Activated CD4-positive, alpha-beta memory T cell treated with anti-CD3 and anti-CD28 coated beads for 36 hours (primary cell): ENCODE data around the gene ZNHIT3. TPM values are rescaled to one million over a fixed set of nuclear protein-coding genes. Genes with fewer than 3 reads are reported as not detected.

Experiments
- CTCF ChIA-PET: fragments of 350-600 bp; sonication (Branson Sonifier 250); formaldehyde crosslinking; loops from one replicate; lab custom pipeline; 2021; ENCODE audit warnings: antibody characterized with exemption, inconsistent platforms; lab: Charles Lee
- POLR2A ChIA-PET: fragments of 350-600 bp; sonication (Branson Sonifier 250); formaldehyde crosslinking; loops from one replicate; lab custom pipeline; 2021; ENCODE audit warnings: antibody characterized with exemption; lab: Charles Lee
- DNase-seq: peaks from one replicate; pipeline ENCODE4 v3.0.0-alpha.2; 2020
- H3K27ac Mint-ChIP-seq: one replicate; pipeline ENCODE4 v1.8.0; 2021; ENCODE audit warnings: mixed read lengths
- H3K27me3 Mint-ChIP-seq: one replicate; pipeline ENCODE4 v1.8.0; 2021; ENCODE audit warnings: mixed read lengths
- H3K36me3 Mint-ChIP-seq: one replicate; pipeline ENCODE4 v1.8.0; 2021; ENCODE audit warnings: mixed read lengths
- H3K4me1 Mint-ChIP-seq: one replicate; pipeline ENCODE4 v1.8.0; 2021; ENCODE audit warnings: low read depth, mixed read lengths
- H3K4me3 Mint-ChIP-seq: one replicate; pipeline ENCODE4 v1.8.0; 2021; ENCODE audit warnings: mild to moderate bottlenecking, mixed read lengths
- H3K9me3 Mint-ChIP-seq: one replicate; pipeline ENCODE4 v1.8.0; 2021; ENCODE audit warnings: mixed read lengths
- intact Hi-C: fragments of 100-400 bp; cut with micrococcal nuclease; formaldehyde crosslinking; loops from one replicate; pipeline ENCODE4 v1.15.1; 2023
- total RNA-seq, 2 experiments: library from RNA; stranded (reverse); gene quantifications; one replicate each; pipeline ENCODE4 v1.2.3, GENCODE V29; 2021

ZNHIT3 gene
- total RNA-seq, 2 experiments from 2014 or later, result 41.6 to 45.2 TPM

- ChIA-PET CTCF (interaction anchor here (0.9 to 2.5 kb wide), 3 partner anchors 10 to 78 kb away, joined by 3 to 16 read pairs (median 4); partner anchors contain the start of genes MYO19 and PIGW), POLR2A (interaction anchor here (0.9 to 2.4 kb wide), 7 partner anchors 9 to 41 kb away, joined by 3 to 21 read pairs (median 4); partner anchors contain the start of genes MYO19 and PIGW)
- peak; percentile 27 for DNase-seq
- H3K36me3 Mint-ChIP-seq, result peaks cover 59% of the 10 kb centered on the region
- peak overlapping the region; percentile 78 for H3K27ac Mint-ChIP-seq
- H3K9me3 Mint-ChIP-seq, result no peaks in the 10 kb centered on the region
- H3K27me3 Mint-ChIP-seq, result no peaks in the 10 kb centered on the region
- no peak overlapping the region for H3K4me3 Mint-ChIP-seq
- intact Hi-C loops, result no loop called here
- H3K4me1 Mint-ChIP-seq, result peaks cover 28% of the 10 kb centered on the region
These were observed 38.0 kb downstream of the ZNHIT3 start for GRCh38 chr17:36524428-36524876.

DNA sequence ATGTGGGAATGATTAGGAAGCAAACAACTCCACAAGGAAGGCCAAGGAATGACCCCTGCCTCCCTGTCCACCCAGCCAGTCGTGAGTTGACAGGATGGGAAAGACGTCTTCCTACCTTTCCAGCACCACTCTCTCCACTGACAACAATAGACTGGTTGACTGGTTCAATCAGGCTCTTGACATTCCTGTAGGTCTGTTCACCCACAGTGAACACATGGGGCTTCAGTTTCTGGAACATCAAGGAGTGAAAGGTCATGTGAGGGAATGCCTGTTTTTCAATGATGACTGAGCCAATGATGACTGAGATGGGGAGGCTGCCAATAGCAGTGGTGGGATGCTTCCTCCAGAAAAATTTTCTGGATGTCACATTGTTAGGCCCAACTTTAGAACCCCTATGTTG, 38.6 kb downstream of the ZNHIT3 start:
- peak overlapping the region; percentile 78 for H3K27ac Mint-ChIP-seq
- ChIA-PET CTCF (interaction anchor here (1.2 to 2.5 kb wide), 3 partner anchors 9 to 78 kb away, joined by 4 to 16 read pairs (median 5); partner anchors contain the start of genes MYO19 and PIGW), POLR2A (interaction anchor here (0.9 to 2.4 kb wide), 6 partner anchors 9 to 42 kb away, joined by 3 to 21 read pairs (median 4); partner anchors contain the start of genes MYO19 and PIGW)
- H3K27me3 Mint-ChIP-seq, result no peaks in the 10 kb centered on the region
- H3K9me3 Mint-ChIP-seq, result no peaks in the 10 kb centered on the region
- peaks cover 56% of the 10 kb centered on the region for H3K36me3 Mint-ChIP-seq
- DNase-seq, result no peak
- H3K4me3 Mint-ChIP-seq, result no peak overlapping the region
- intact Hi-C loops, result no loop called here
- peaks cover 29% of the 10 kb centered on the region for H3K4me1 Mint-ChIP-seq

DNA sequence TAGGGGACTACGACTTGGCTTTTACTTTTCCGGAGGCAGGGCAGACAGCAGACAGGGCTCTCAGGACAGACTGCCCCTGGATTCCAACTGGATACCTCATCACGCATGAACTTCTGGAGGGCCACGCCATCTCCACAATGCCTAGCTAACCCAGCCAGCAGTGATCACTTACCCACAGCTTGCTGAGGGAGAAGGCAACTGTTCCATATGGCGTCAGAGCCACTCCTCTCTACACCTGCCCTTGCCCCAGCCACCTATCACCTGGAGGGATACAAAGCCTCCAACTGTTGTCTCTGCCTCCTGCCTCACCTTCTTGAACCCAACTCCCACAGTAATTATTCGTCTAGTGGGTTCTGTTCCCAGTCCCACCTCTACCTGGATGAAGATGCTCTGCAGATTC, 39.4 kb downstream of the ZNHIT3 start:
- peak overlapping the region; percentile 43 for H3K27ac Mint-ChIP-seq
- no peaks in the 10 kb centered on the region for H3K27me3 Mint-ChIP-seq
- H3K36me3 Mint-ChIP-seq, result peaks cover 50% of the 10 kb centered on the region
- ChIA-PET CTCF (interaction anchor here (1.3 to 2.5 kb wide), 2 partner anchors 8 to 22 kb away, joined by 5 to 16 read pairs; partner anchors contain the start of genes MYO19 and PIGW), POLR2A (interaction anchor here (1.4 kb wide), 1 partner anchor 10 kb away, joined by 4 read pairs; no protein-coding TSS in a partner anchor)
- no peak overlapping the region for H3K4me3 Mint-ChIP-seq
- peaks cover 29% of the 10 kb centered on the region for H3K4me1 Mint-ChIP-seq
- intact Hi-C loops, result no loop called here
- H3K9me3 Mint-ChIP-seq, result no peaks in the 10 kb centered on the region
- no peak for DNase-seq

DNA sequence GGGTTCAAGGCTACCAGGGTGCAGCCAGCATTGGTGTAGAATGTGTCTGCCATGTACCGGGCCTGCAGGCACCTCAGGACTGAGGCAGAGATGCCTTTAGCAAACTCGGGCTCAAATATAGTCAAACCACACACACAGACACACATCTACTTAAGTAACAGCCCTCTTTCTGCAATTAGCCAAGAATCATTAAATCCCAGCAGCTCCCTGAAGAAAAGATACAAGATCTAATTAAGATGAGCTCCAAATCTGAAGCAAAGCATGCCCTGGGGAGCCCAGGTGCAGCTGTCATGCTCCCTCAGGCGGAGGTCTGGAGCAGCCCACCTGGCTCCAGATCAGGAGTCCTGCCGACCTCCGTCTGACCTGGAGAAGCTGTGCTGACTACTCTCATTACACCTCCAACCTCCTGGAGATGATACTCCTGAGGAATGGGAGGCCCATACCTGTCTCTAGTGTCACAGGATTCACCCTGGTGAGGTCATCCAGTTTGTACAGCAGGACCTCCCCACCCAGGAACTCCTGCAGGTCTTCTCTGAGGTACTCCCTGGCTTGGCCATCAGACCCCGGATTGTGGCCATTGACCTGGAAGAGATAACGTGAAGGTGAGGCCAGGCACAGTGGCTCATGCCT, 41.3 kb downstream of the ZNHIT3 start:
- no peaks in the 10 kb centered on the region for H3K9me3 Mint-ChIP-seq
- no peak for DNase-seq
- peaks cover 34% of the 10 kb centered on the region for H3K4me1 Mint-ChIP-seq
- intact Hi-C loops, result no loop called here
- peaks cover 52% of the 10 kb centered on the region for H3K36me3 Mint-ChIP-seq
- POLR2A ChIA-PET, result no interaction called here
- no peak overlapping the region for H3K27ac Mint-ChIP-seq
- CTCF ChIA-PET, result no interaction called here
- no peak overlapping the region for H3K4me3 Mint-ChIP-seq
- no peaks in the 10 kb centered on the region for H3K27me3 Mint-ChIP-seq

GRCh38 chr17:36529121-36529520, 42.6 kb downstream of the ZNHIT3 start:
- Mint-ChIP-seq H3K27ac (no peak overlapping the region), H3K27me3 (no peaks in the 10 kb centered on the region), H3K9me3 (no peaks in the 10 kb centered on the region), H3K36me3 (peaks cover 61% of the 10 kb centered on the region), H3K4me1 (peaks cover 45% of the 10 kb centered on the region), H3K4me3 (no peak overlapping the region)
- no peak for DNase-seq
- ChIA-PET POLR2A (no interaction called here), CTCF (no interaction called here)
- intact Hi-C loops, result no loop called here

GRCh38 chr17:36532435-36532975, 46.0 kb downstream of the ZNHIT3 start:
- no peaks in the 10 kb centered on the region for H3K27me3 Mint-ChIP-seq
- no peaks in the 10 kb centered on the region for H3K9me3 Mint-ChIP-seq
- no peak for DNase-seq
- H3K27ac Mint-ChIP-seq, result peak overlapping the region; percentile 11
- ChIA-PET POLR2A (interaction anchor here (1.1 kb wide), 1 partner anchor 13 kb away, joined by 4 read pairs; no protein-coding TSS in a partner anchor), CTCF (no interaction called here)
- intact Hi-C loops, result no loop called here
- peaks cover 39% of the 10 kb centered on the region for H3K4me1 Mint-ChIP-seq
- H3K4me3 Mint-ChIP-seq, result peak overlapping the region; percentile 34
- H3K36me3 Mint-ChIP-seq, result peaks cover 45% of the 10 kb centered on the region

DNA sequence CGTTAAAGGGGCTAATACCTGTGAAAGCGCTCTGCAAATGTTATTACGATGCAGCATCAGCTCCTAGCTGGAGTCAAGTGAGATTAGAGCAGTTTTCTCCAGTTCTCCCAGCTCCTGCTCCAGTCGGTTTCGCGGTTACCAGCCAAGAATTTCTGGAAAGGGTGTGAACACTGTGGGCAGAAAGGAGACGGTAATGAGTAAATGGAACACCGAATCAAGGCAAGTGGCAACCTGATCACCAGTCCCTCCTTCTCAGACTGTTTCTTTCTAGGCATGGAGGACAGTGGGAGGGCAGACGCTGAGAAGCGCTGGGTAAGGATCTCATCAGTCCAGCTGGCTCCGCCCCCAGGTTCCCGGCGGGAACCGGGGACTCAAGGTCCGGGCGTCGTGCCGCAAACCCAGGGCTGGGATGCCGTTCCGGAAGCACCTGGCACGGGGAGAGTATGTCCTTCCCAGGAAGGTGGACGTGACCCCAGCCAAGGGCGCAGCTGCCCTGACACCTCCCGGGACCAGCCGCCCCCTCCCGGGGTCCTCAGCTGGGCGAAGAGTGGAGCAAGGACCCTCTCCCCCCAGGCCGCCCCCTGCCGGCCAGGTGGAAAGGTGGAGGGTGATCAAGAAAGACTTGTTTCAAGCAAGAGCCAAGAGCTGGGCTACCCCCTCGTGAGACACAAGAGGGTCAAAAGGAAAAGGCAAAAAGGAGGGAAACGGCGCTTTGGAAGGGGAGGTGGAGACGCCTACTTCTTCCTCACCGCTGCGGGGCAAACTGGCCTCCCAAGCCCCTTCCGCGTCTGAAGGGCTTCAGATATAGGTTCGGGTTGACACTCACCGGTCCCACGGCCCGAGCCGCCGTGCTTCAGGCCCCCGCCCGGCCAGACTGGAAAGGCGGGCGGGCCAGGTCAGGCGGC, 47.7 kb downstream of the ZNHIT3 start:
- intact Hi-C loops, result loop anchor here (2.0 kb wide), 2 partner anchors 47 to 57 kb away; partner anchors contain the start of genes DHRS11 and ZNHIT3
- peaks cover 42% of the 10 kb centered on the region for H3K36me3 Mint-ChIP-seq
- peak overlapping the region; percentile 97 for H3K4me3 Mint-ChIP-seq
- CTCF ChIA-PET, result interaction anchor here (0.5 to 3.9 kb wide), 14 partner anchors 10 to 500 kb away, joined by 3 to 27 read pairs (median 4); partner anchors contain the start of genes GGNBP2 and MRM1
- H3K27ac Mint-ChIP-seq, result peak overlapping the region; percentile 95
- peak; percentile 63 for DNase-seq
- H3K27me3 Mint-ChIP-seq, result no peaks in the 10 kb centered on the region
- peaks cover 44% of the 10 kb centered on the region for H3K4me1 Mint-ChIP-seq
- no peaks in the 10 kb centered on the region for H3K9me3 Mint-ChIP-seq
- POLR2A ChIA-PET, result interaction anchor here (0.7 to 4.6 kb wide), 6 partner anchors 10 to 724 kb away, joined by 3 to 59 read pairs (median 10); partner anchors contain the start of genes GGNBP2 and MRM1

DNA sequence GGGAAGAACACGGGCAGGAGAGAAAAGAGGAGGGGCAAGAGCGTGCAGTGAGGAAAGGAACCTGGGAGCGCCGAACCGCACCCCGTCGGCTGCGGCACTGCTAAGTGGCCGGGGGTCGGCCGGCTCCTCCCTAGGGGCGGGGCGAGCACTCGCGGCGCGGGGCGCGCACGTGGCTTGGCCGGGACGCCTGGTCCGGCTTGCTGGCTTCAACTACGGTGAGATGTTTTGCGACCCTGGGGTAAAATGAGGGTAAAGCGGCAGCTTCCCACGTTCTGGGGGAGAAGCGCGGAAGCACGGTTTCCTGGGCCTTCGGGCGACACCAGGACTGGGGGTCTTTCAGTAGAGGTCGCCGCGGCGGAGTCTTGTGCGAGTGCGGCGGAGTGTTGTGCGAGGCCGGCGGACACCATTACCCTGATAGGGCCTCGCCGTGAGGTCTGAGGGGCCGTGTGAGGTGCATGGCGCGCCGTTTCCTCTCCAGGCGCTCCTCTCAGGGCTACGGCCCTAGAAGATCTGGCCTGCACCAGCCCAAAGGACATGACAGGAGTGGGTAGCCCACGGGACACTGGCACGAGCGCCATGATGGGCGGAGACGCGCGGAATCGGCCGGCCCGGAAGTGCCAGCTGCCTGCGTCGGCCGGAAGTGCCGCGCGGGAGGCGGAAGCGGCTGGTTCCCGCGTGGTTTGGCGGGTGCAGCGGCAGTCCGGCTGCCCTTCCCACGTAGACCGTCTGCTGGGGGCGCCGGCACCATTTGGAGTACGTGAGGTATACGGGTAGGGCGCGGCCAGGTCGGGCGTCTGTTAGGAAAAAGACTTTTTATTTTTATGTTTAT, 48.6 kb downstream of the ZNHIT3 start, which contains the start of the genes MYO19 and PIGW:
MYO19 (minus strand) TSS at position 29 of the 829 bp plus-strand sequence. CDS start 2,330 bp downstream, outside the sequence.
PIGW (plus strand) TSS at position 148 of the 829 bp plus-strand sequence. CDS start 2,115 bp downstream, outside the sequence.
- CTCF ChIA-PET, result interaction anchor here (0.5 to 3.9 kb wide), 9 partner anchors 9 to 499 kb away, joined by 3 to 27 read pairs (median 4); partner anchors contain the start of genes GGNBP2 and MRM1
- POLR2A ChIA-PET, result interaction anchor here (0.7 to 4.6 kb wide), 8 partner anchors 9 to 725 kb away, joined by 3 to 59 read pairs (median 6); partner anchors contain the start of genes GGNBP2, MRM1 and ZNHIT3
- Mint-ChIP-seq H3K27me3 (no peaks in the 10 kb centered on the region), H3K36me3 (peaks cover 39% of the 10 kb centered on the region), H3K27ac (peak within 1 kb of the TSS; percentile 95), H3K9me3 (no peaks in the 10 kb centered on the region), H3K4me3 (peak within 1 kb of the TSS; percentile 97), H3K4me1 (peaks cover 43% of the 10 kb centered on the region)
- intact Hi-C loops, result loop anchor here (1.0 to 2.0 kb wide), 3 partner anchors 9 to 56 kb away; partner anchors contain the start of genes DHRS11, GGNBP2 and ZNHIT3
- peak; percentile 91 for DNase-seq

- intact Hi-C loops, result loop anchor here (1.0 to 2.0 kb wide), 4 partner anchors 9 to 66 kb away; partner anchors contain the start of genes DHRS11, GGNBP2, MRM1 and ZNHIT3
- peak overlapping the region; percentile 95 for H3K27ac Mint-ChIP-seq
- no peaks in the 10 kb centered on the region for H3K27me3 Mint-ChIP-seq
- CTCF ChIA-PET, result interaction anchor here (1.6 to 3.9 kb wide), 4 partner anchors 8 to 67 kb away, joined by 3 to 27 read pairs (median 18); partner anchors contain the start of genes GGNBP2 and MRM1
- peaks cover 43% of the 10 kb centered on the region for H3K4me1 Mint-ChIP-seq
- peaks cover 37% of the 10 kb centered on the region for H3K36me3 Mint-ChIP-seq
- DNase-seq, result no peak
- no peaks in the 10 kb centered on the region for H3K9me3 Mint-ChIP-seq
- peak overlapping the region; percentile 97 for H3K4me3 Mint-ChIP-seq
- POLR2A ChIA-PET, result interaction anchor here (1.2 to 4.6 kb wide), 6 partner anchors 9 to 66 kb away, joined by 4 to 59 read pairs (median 10); partner anchors contain the start of genes GGNBP2, MRM1 and ZNHIT3
These were observed 49.2 kb downstream of the ZNHIT3 start for GRCh38 chr17:36535669-36536081.

GRCh38 chr17:36540696-36541095, 54.2 kb downstream of the ZNHIT3 start:
- Mint-ChIP-seq H3K4me1 (peaks cover 30% of the 10 kb centered on the region), H3K9me3 (no peaks in the 10 kb centered on the region), H3K36me3 (peaks cover 21% of the 10 kb centered on the region), H3K27ac (no peak overlapping the region), H3K4me3 (no peak overlapping the region), H3K27me3 (no peaks in the 10 kb centered on the region)
- ChIA-PET CTCF (no interaction called here), POLR2A (no interaction called here)
- intact Hi-C loops, result loop anchor here (10.0 kb wide), 1 partner anchor 184 kb away; no protein-coding TSS in a partner anchor
- no peak for DNase-seq
